Mesothelial cell of epicardium (in vitro differentiated cells): Measurements from ENCODE around the gene PPFIA4. TPM values are rescaled to one million over a fixed set of nuclear protein-coding genes. Genes with fewer than 3 reads are reported as not detected.

Experiments used
- DNase-seq, 2 experiments: peaks; one replicate each; pipeline ENCODE4 v3.0.0; 2021; ENCODE audit warnings: low spot score in 2 of 2; ENCODE audit not compliant: unreplicated experiment in 2 of 2
- H3K27ac Mint-ChIP-seq: 2 replicates; pipeline ENCODE4 v1.8.0; 2021; ENCODE audit warnings: mixed read lengths
- H3K27me3 Mint-ChIP-seq: 2 replicates; pipeline ENCODE4 v1.8.0; 2021; ENCODE audit warnings: low read depth, mixed read lengths
- H3K36me3 Mint-ChIP-seq: 2 replicates; pipeline ENCODE4 v1.8.0; 2021; ENCODE audit warnings: mixed read lengths
- H3K4me1 Mint-ChIP-seq: 2 replicates; pipeline ENCODE4 v1.8.0; 2021; ENCODE audit warnings: mixed read lengths
- H3K4me3 Mint-ChIP-seq: 2 replicates; pipeline ENCODE4 v1.8.0; 2021; ENCODE audit warnings: mild to moderate bottlenecking, moderate library complexity, mixed read lengths
- H3K9me3 Mint-ChIP-seq: 2 replicates; pipeline ENCODE4 v1.8.0; 2021; ENCODE audit warnings: mixed read lengths
- CTCF ChIP-seq: fragments of 200-600 bp; sonication (generic); IDR thresholded peaks from one replicate; pipeline ENCODE4 v1.5.0; 2021; ENCODE audit warnings: antibody characterized with exemption; ENCODE audit not compliant: unreplicated experiment
- total RNA-seq: library from RNA; stranded (reverse); gene quantifications from 3 replicates; pipeline ENCODE4 v1.2.1, GENCODE V29; 2021

The PPFIA4 gene
- total RNA-seq, 1 donor from 2014 or later: 35.3 TPM

- no peaks in the 10 kb centered on the region for H3K9me3 Mint-ChIP-seq
- TF ChIP-seq CTCF: no peak
- H3K27me3 Mint-ChIP-seq: peaks cover 18% of the 10 kb centered on the region
- no peaks in the 10 kb centered on the region for H3K36me3 Mint-ChIP-seq
- DNase-seq: peak in 1 of 2 experiments; percentile 24
- H3K27ac Mint-ChIP-seq: no peak overlapping the region
- peaks cover 27% of the 10 kb centered on the region for H3K4me1 Mint-ChIP-seq
- no peak overlapping the region for H3K4me3 Mint-ChIP-seq
Observed at GRCh38 chr1:203083463-203083921, 57.2 kb downstream of the PPFIA4 start.

- Mint-ChIP-seq H3K27ac (no peak overlapping the region), H3K36me3 (no peaks in the 10 kb centered on the region), H3K9me3 (no peaks in the 10 kb centered on the region), H3K4me3 (no peak overlapping the region), H3K4me1 (peaks cover 30% of the 10 kb centered on the region), H3K27me3 (peaks cover 9% of the 10 kb centered on the region)
- TF ChIP-seq CTCF: no peak
- DNase-seq: peak in 1 of 2 experiments; percentile 36
Observed at GRCh38 chr1:203084588-203085527, 58.6 kb downstream of the PPFIA4 start.

GRCh38 chr1:203085528-203086406 lies 59.5 kb downstream of the PPFIA4 start, which contains the start of gene MYOG:
MYOG (minus strand) TSS chr1:203086012; CDS start chr1:203085961, 51 bp downstream.
- Mint-ChIP-seq H3K9me3 (no peaks in the 10 kb centered on the region), H3K4me1 (peaks cover 35% of the 10 kb centered on the region), H3K4me3 (no peak within 1 kb of the TSS), H3K27me3 (peaks cover 6% of the 10 kb centered on the region), H3K27ac (no peak within 1 kb of the TSS), H3K36me3 (no peaks in the 10 kb centered on the region)
- no peak for TF ChIP-seq CTCF
- peak in 1 of 2 experiments; percentile 37 for DNase-seq

GRCh38 chr1:203086992-203087763 lies 60.9 kb downstream of the PPFIA4 start:
- H3K4me3 Mint-ChIP-seq: no peak overlapping the region
- no peaks in the 10 kb centered on the region for H3K36me3 Mint-ChIP-seq
- no peak overlapping the region for H3K27ac Mint-ChIP-seq
- H3K27me3 Mint-ChIP-seq: peaks cover 6% of the 10 kb centered on the region
- no peak for TF ChIP-seq CTCF
- no peak for DNase-seq
- no peaks in the 10 kb centered on the region for H3K9me3 Mint-ChIP-seq
- peaks cover 27% of the 10 kb centered on the region for H3K4me1 Mint-ChIP-seq

- no peak for TF ChIP-seq CTCF
- no peak overlapping the region for H3K4me3 Mint-ChIP-seq
- no peak overlapping the region for H3K27ac Mint-ChIP-seq
- peaks cover 3% of the 10 kb centered on the region for H3K9me3 Mint-ChIP-seq
- H3K4me1 Mint-ChIP-seq: peaks cover 23% of the 10 kb centered on the region
- peaks cover 5% of the 10 kb centered on the region for H3K27me3 Mint-ChIP-seq
- no peak for DNase-seq
- no peaks in the 10 kb centered on the region for H3K36me3 Mint-ChIP-seq
Observed at GRCh38 chr1:203088441-203088840, 62.1 kb downstream of the PPFIA4 start.
